Naive B cell (primary cell): ENCODE measurements around the gene TEX52. TPM values are rescaled to one million over a fixed set of nuclear protein-coding genes. Genes with fewer than 3 reads are reported as not detected.

Experiments used
- ATAC-seq, 2 donors: fragments of 150-1000 bp; cut with Tn5 transposase; 2 replicates each; pipeline ENCODE4 v1.10.0; 2021; ENCODE audit warnings: low read depth in 2 of 2, mild to moderate bottlenecking in 2 of 2, moderate library complexity in 2 of 2
- DNase-seq: peaks from one replicate; pipeline ENCODE4 v3.0.0; 2022
- H3K27ac Mint-ChIP-seq, 6 donors: one replicate each; pipeline ENCODE4 v1.8.0; 2020 to 2022; ENCODE audit warnings: mild to moderate bottlenecking in 6 of 6, mixed read lengths in 6 of 6, moderate library complexity in 5 of 6, inconsistent platforms in 2 of 6
- H3K27me3 Mint-ChIP-seq, 3 donors: one replicate each; pipeline ENCODE4 v1.8.0; 2021 to 2022; ENCODE audit warnings: mixed read lengths in 3 of 3, mild to moderate bottlenecking in 1 of 3
- H3K36me3 Mint-ChIP-seq, 2 donors: one replicate each; pipeline ENCODE4 v1.8.0; 2020 to 2022; ENCODE audit warnings: mixed read lengths in 2 of 2, inconsistent platforms in 1 of 2, mild to moderate bottlenecking in 1 of 2
- H3K4me1 Mint-ChIP-seq, 3 donors: one replicate each; pipeline ENCODE4 v1.8.0; 2020 to 2022; ENCODE audit warnings: mixed read lengths in 3 of 3, inconsistent platforms in 1 of 3, mild to moderate bottlenecking in 1 of 3, moderate library complexity in 1 of 3
- H3K4me3 Mint-ChIP-seq, 8 donors: one replicate each; pipeline ENCODE4 v1.8.0; 2020 to 2022; ENCODE audit warnings: mild to moderate bottlenecking in 8 of 8, mixed read lengths in 8 of 8, moderate library complexity in 8 of 8, inconsistent platforms in 2 of 8
- H3K9me3 Mint-ChIP-seq, 7 donors: one replicate each; pipeline ENCODE4 v1.8.0; 2020 to 2022; ENCODE audit warnings: mixed read lengths in 7 of 7, mild to moderate bottlenecking in 5 of 7, inconsistent platforms in 2 of 7, moderate library complexity in 1 of 7
- polyA plus RNA-seq, 6 donors: library from polyadenylated mRNA; unstranded; fragments of 300-500 nt; fragmentation: Illumina TruSeq; gene quantifications; one replicate each; pipeline ENCODE4 v1.2.3, GENCODE V29; 2021; ENCODE audit warnings: low read depth in 6 of 6

The TEX52 gene
- polyA plus RNA-seq, 6 donors from 2014 or later, result not detected

GRCh38 chr12:2834581-2835491 lies 22.0 kb downstream of the TEX52 start, which contains the start of gene NRIP2:
Gene NRIP2 (minus strand): TSS chr12:2835035. CDS start chr12:2834983, 52 bp downstream.
- H3K4me1 Mint-ChIP-seq, result peaks cover 3 to 11% (median 9%) of the 10 kb centered on the region in 3 donors
- no peaks in the 10 kb centered on the region for H3K27me3 Mint-ChIP-seq
- no peak for ATAC-seq
- H3K27ac Mint-ChIP-seq, result peak within 1 kb of the TSS in 4 of 6 donors; percentile 3 to 97 (median 40)
- H3K4me3 Mint-ChIP-seq, result no peak within 1 kb of the TSS
- no peaks in the 10 kb centered on the region for H3K9me3 Mint-ChIP-seq
- peaks cover 12 to 23% of the 10 kb centered on the region in 2 donors for H3K36me3 Mint-ChIP-seq
- DNase-seq, result no peak

- H3K36me3 Mint-ChIP-seq, result peaks cover 16 to 22% of the 10 kb centered on the region in 2 donors
- no peak for ATAC-seq
- no peak overlapping the region for H3K27ac Mint-ChIP-seq
- H3K4me1 Mint-ChIP-seq, result peaks cover 3 to 11% (median 8%) of the 10 kb centered on the region in 3 donors
- no peaks in the 10 kb centered on the region for H3K27me3 Mint-ChIP-seq
- H3K9me3 Mint-ChIP-seq, result no peaks in the 10 kb centered on the region
- no peak overlapping the region for H3K4me3 Mint-ChIP-seq
- DNase-seq, result no peak
Measured at GRCh38 chr12:2833810-2834209, 23.0 kb downstream of the TEX52 start.

DNA sequence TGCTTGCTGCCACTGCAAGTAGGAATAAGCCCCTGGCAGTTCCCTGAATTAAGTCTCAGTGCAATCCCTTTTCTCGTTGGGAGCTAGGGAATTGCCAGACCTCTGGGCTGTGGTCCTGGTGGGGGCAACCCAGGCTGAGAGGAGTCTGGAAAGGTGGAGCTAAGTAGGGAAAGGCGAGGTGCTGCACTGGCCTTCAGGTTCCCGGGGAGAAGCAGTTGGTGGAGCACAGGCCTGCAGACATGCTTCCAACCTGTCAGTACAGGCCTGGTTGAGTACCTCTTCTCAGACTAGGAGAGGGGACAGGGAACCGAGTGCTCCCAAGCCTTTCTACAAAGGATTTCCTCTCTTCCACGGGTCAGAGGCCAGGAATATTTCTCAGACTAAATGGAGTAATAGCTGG lies 23.5 kb downstream of the TEX52 start:
- DNase-seq (no peak), ATAC-seq (no peak)
- Mint-ChIP-seq H3K27me3 (no peaks in the 10 kb centered on the region), H3K4me1 (peaks cover 3 to 11% (median 8%) of the 10 kb centered on the region in 3 donors), H3K9me3 (no peaks in the 10 kb centered on the region), H3K27ac (peak overlapping the region in 1 of 6 donors; percentile 11), H3K36me3 (peaks cover 15 to 26% of the 10 kb centered on the region in 2 donors), H3K4me3 (no peak overlapping the region)

GRCh38 chr12:2832550-2833127 lies 24.2 kb downstream of the TEX52 start:
- Mint-ChIP-seq H3K27ac (peak overlapping the region in 2 of 6 donors; percentile 13 to 57), H3K4me3 (no peak overlapping the region), H3K36me3 (peaks cover 16 to 26% of the 10 kb centered on the region in 2 donors), H3K4me1 (peaks cover 3 to 11% (median 8%) of the 10 kb centered on the region in 3 donors), H3K27me3 (no peaks in the 10 kb centered on the region), H3K9me3 (no peaks in the 10 kb centered on the region)
- no peak for DNase-seq
- no peak for ATAC-seq

- ATAC-seq (no peak), DNase-seq (no peak)
- Mint-ChIP-seq H3K27me3 (no peaks in the 10 kb centered on the region), H3K36me3 (peaks cover 30 to 38% of the 10 kb centered on the region in 2 donors), H3K4me3 (no peak overlapping the region), H3K9me3 (no peaks in the 10 kb centered on the region), H3K4me1 (peaks cover 0 to 14% (median 7%) of the 10 kb centered on the region in 3 donors), H3K27ac (peak overlapping the region in 1 of 6 donors; percentile 69)
Measured at GRCh38 chr12:2829275-2829674, 27.6 kb downstream of the TEX52 start.

DNA sequence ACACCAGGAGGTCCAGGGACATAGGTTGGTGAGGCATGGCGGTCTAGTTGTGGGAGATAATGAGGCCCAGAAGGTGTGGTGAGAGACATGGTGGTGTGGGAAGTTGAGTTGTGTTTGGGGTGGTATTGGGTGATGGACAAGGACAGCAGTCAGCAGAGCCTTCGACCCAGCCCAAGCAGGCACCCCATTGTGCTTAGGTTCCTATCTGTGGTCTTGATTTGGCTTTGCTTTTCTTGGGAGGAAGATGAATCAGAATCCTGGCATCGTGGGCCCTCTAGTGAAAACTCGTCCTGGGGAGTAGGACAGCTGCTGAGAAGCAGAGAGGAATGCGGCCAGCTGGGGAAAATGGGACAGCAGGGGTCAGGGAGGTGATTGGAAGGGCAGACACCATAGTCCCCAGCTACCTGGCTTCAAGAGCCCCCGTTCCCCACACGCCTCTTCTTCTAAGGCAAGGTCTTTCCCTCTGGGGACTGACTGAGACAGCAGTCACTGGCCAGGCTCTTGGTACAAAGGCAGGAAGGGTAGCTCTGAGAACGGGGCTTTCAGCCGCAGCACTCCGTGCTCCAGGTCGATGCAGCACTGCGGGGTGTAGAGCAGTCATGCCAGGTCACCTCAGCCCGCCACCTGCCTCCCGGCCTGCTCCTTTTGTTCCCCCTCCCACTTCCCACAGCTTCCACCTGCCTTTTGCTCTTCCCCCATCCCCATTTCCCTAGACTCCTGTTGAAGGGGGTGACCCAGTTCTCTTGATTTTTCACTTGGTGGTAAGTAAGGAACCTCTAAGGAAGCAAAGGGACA lies 29.9 kb downstream of the TEX52 start:
- Mint-ChIP-seq H3K4me1 (peaks cover 0 to 17% (median 7%) of the 10 kb centered on the region in 3 donors), H3K4me3 (no peak overlapping the region), H3K36me3 (peaks cover 33 to 38% of the 10 kb centered on the region in 2 donors), H3K27me3 (no peaks in the 10 kb centered on the region), H3K9me3 (no peaks in the 10 kb centered on the region), H3K27ac (peak overlapping the region in 1 of 6 donors; percentile 38)
- ATAC-seq, result no peak
- no peak for DNase-seq

DNA sequence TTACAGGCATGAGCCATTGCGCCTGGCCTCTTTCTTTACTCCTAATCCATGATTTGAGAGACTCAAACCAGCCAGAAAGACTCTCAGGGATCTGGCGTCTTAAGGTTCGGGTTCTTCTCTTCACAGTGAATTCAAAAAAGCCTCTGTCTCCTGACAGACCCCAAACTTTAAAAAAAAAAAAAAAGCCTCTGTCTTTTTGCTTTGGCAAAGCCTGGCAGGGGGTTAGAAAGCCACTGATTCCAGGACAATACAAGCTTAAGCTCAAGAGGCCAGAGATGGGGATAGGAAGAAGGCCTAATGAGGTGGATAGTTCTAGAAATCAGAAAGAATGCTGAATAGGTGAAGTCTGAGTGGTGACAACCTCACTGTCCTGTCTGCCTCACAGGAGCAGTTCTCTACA lies 30.8 kb downstream of the TEX52 start:
- DNase-seq (no peak), ATAC-seq (no peak)
- Mint-ChIP-seq H3K27me3 (no peaks in the 10 kb centered on the region), H3K9me3 (no peaks in the 10 kb centered on the region), H3K4me3 (no peak overlapping the region), H3K36me3 (peaks cover 28 to 30% of the 10 kb centered on the region in 2 donors), H3K27ac (peak overlapping the region in 1 of 6 donors; percentile 9), H3K4me1 (peaks cover 0 to 17% (median 7%) of the 10 kb centered on the region in 3 donors)

DNA sequence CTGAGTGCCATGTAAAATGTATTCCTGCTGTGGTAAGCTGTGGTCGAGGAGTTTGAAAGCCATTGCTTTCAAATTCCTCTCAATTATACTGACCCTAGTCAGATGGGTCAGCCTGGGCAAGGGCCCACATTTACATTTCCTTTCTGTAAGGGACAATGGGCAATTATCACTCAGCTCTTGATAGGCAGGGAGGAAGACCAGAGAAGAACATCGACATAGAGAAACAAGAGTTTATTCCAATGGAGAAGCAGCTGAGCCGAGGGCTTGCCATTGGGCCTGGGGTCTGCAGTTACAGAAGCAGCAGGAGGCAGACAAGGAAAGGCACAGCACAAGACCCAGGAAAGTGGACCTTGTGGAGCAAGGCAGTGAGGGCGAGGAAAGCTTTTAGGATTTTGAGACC lies 31.7 kb downstream of the TEX52 start:
- peak overlapping the region in 2 of 6 donors; percentile 71 to 89 for H3K27ac Mint-ChIP-seq
- no peak for DNase-seq
- H3K4me3 Mint-ChIP-seq, result no peak overlapping the region
- ATAC-seq, result no peak
- no peaks in the 10 kb centered on the region for H3K27me3 Mint-ChIP-seq
- H3K36me3 Mint-ChIP-seq, result peaks cover 28 to 38% of the 10 kb centered on the region in 2 donors
- no peaks in the 10 kb centered on the region for H3K9me3 Mint-ChIP-seq
- H3K4me1 Mint-ChIP-seq, result peaks cover under 1 to 17% (median 7%) of the 10 kb centered on the region in 3 donors

GRCh38 chr12:2824541-2824940 lies 32.3 kb downstream of the TEX52 start:
- H3K27me3 Mint-ChIP-seq, result no peaks in the 10 kb centered on the region
- no peaks in the 10 kb centered on the region for H3K9me3 Mint-ChIP-seq
- H3K4me3 Mint-ChIP-seq, result no peak overlapping the region
- peaks cover 28 to 44% of the 10 kb centered on the region in 2 donors for H3K36me3 Mint-ChIP-seq
- peaks cover 5 to 17% (median 13%) of the 10 kb centered on the region in 3 donors for H3K4me1 Mint-ChIP-seq
- H3K27ac Mint-ChIP-seq, result no peak overlapping the region
- DNase-seq (no peak), ATAC-seq (no peak)

DNA sequence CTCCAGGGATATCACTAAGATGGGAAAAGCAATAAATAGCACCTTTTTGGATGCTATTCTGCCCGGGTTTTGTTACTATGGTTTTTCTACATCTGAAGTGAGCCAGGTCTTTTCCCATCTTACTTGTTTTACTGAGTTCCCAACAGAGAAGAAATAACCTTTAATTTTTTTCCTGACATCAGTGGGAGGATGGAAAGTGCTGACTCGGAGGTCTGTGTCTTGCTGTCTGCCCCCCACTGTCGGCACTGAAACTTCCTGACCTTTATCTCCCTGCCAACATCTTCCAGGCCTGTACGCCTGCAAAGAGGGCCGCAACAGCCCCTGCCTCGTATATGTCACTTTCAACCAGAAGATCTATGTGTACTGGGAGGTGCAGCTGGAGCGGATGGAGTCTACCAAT lies 33.4 kb downstream of the TEX52 start:
- no peak for ATAC-seq
- peak overlapping the region in 1 of 6 donors; percentile 69 for H3K27ac Mint-ChIP-seq

GRCh38 chr12:2820432-2820831 lies 36.4 kb downstream of the TEX52 start:
- Mint-ChIP-seq H3K36me3 (peaks cover 20 to 44% of the 10 kb centered on the region in 2 donors), H3K27ac (peak overlapping the region in 1 of 6 donors; percentile 26), H3K4me1 (peaks cover 9 to 19% (median 11%) of the 10 kb centered on the region in 3 donors), H3K4me3 (no peak overlapping the region), H3K27me3 (no peaks in the 10 kb centered on the region), H3K9me3 (peaks cover 0 to 1% (median 0%) of the 10 kb centered on the region in 7 donors)
- ATAC-seq, result no peak
- no peak for DNase-seq

More for the DNA sequence above, 33.4 kb downstream of the TEX52 start:
- Mint-ChIP-seq H3K27me3 (no peaks in the 10 kb centered on the region), H3K9me3 (no peaks in the 10 kb centered on the region), H3K36me3 (peaks cover 23 to 36% of the 10 kb centered on the region in 2 donors), H3K4me3 (no peak overlapping the region), H3K4me1 (peaks cover 5 to 17% (median 15%) of the 10 kb centered on the region in 3 donors)
- DNase-seq, result no peak

- Mint-ChIP-seq H3K4me1 (peaks cover 13 to 15% (median 15%) of the 10 kb centered on the region in 3 donors), H3K27me3 (no peaks in the 10 kb centered on the region), H3K4me3 (no peak overlapping the region), H3K27ac (no peak overlapping the region), H3K9me3 (peaks cover 0 to 2% (median 0%) of the 10 kb centered on the region in 7 donors), H3K36me3 (peaks cover 15 to 38% of the 10 kb centered on the region in 2 donors)
- ATAC-seq (no peak), DNase-seq (no peak)
Measured at GRCh38 chr12:2819810-2820209, 37.0 kb downstream of the TEX52 start.
